HG03280 (cell line): ENCODE data around the gene NOVA2.

Experiments used
- ATAC-seq: cut with Tn5 transposase; IDR thresholded peaks from one replicate; pipeline ENCODE4 v1.9.1; 2021; ENCODE audit warnings: mild to moderate bottlenecking, moderate library complexity; ENCODE audit not compliant: unreplicated experiment

The NOVA2 gene

GRCh38 chr19:46000491-46001246 is 27.0 kb upstream of the NOVA2 start:
- ATAC-seq = peak; percentile 78

- no peak for ATAC-seq
Observed at GRCh38 chr19:45999653-46000121, 26.0 kb upstream of the NOVA2 start.

GRCh38 chr19:45998834-45999233 is 25.2 kb upstream of the NOVA2 start:
- ATAC-seq = no peak

GRCh38 chr19:45996933-45997332 is 23.3 kb upstream of the NOVA2 start:
- no peak for ATAC-seq

GRCh38 chr19:45995715-45996385 is 22.2 kb upstream of the NOVA2 start:
- no peak for ATAC-seq

- ATAC-seq = peak; percentile 97
Observed at GRCh38 chr19:45994998-45995714, 21.5 kb upstream of the NOVA2 start, which contains the start of gene CCDC61. Gene CCDC61, plus strand, starts transcription at chr19:45995467. Its CDS starts 7,552 bp downstream, at chr19:46003019.

GRCh38 chr19:45994456-45994997 is 20.9 kb upstream of the NOVA2 start:
- ATAC-seq = peak; percentile 4

GRCh38 chr19:45990113-45990728 is 16.6 kb upstream of the NOVA2 start:
- ATAC-seq = no peak

- no peak for ATAC-seq
Observed at GRCh38 chr19:45985321-45985720, 11.7 kb upstream of the NOVA2 start.

GRCh38 chr19:45981350-45981749 is 7.7 kb upstream of the NOVA2 start:
- no peak for ATAC-seq

- no peak for ATAC-seq
Observed at GRCh38 chr19:45978156-45978555, 4.5 kb upstream of the NOVA2 start.

GRCh38 chr19:45976178-45976577 is 2.5 kb upstream of the NOVA2 start:
- ATAC-seq = no peak

GRCh38 chr19:45975306-45976070 is 1.8 kb upstream of the NOVA2 start:
- no peak for ATAC-seq

GRCh38 chr19:45972947-45973540 is 621 bp downstream of the NOVA2 start:
- ATAC-seq = no peak

GRCh38 chr19:45972081-45972946 is 1.4 kb downstream of the NOVA2 start:
- no peak for ATAC-seq

GRCh38 chr19:45971260-45971902 is 2.3 kb downstream of the NOVA2 start:
- ATAC-seq = no peak

GRCh38 chr19:45969676-45970075 is 4.0 kb downstream of the NOVA2 start:
- ATAC-seq = no peak

GRCh38 chr19:45968626-45969025 is 5.0 kb downstream of the NOVA2 start:
- no peak for ATAC-seq
